ENCODE measurements around the gene EPB41L1.

EPB41L1 gene

GRCh38 chr20:36240076-36240475 is 85.5 kb downstream of the EPB41L1 start:
- no peak overlapping the region for H3K27ac ChIP-seq
- TF ChIP-seq ZFX (IDR thresholded peaks at IDR 0.05) (no peak), CTCF (conservative IDR thresholded peaks at IDR 0.05) (no peak)

- H3K27ac ChIP-seq = no peak overlapping the region
- TF ChIP-seq ZFX (IDR thresholded peaks at IDR 0.05) = no peak
- no peak for TF ChIP-seq CTCF (conservative IDR thresholded peaks at IDR 0.05)
Observed at GRCh38 chr20:36241678-36242077, 87.1 kb downstream of the EPB41L1 start.

GRCh38 chr20:36243726-36244125 is 89.2 kb downstream of the EPB41L1 start:
- TF ChIP-seq CTCF (conservative IDR thresholded peaks at IDR 0.05) (no peak), ZFX (IDR thresholded peaks at IDR 0.05) (no peak)
- no peak overlapping the region for H3K27ac ChIP-seq

- TF ChIP-seq CTCF (conservative IDR thresholded peaks at IDR 0.05) (no peak), ZFX (IDR thresholded peaks at IDR 0.05) (no peak)
- no peak overlapping the region for H3K27ac ChIP-seq
Observed at GRCh38 chr20:36246401-36246800, 91.9 kb downstream of the EPB41L1 start.

GRCh38 chr20:36248836-36249235 is 94.3 kb downstream of the EPB41L1 start:
- TF ChIP-seq CTCF (conservative IDR thresholded peaks at IDR 0.05) (no peak), ZFX (IDR thresholded peaks at IDR 0.05) (no peak)
- no peak overlapping the region for H3K27ac ChIP-seq

GRCh38 chr20:36249450-36249849 is 94.9 kb downstream of the EPB41L1 start:
- H3K27ac ChIP-seq = no peak overlapping the region
- TF ChIP-seq ZFX (IDR thresholded peaks at IDR 0.05) (no peak), CTCF (conservative IDR thresholded peaks at IDR 0.05) (no peak)

- TF ChIP-seq CTCF (conservative IDR thresholded peaks at IDR 0.05) (no peak), ZFX (IDR thresholded peaks at IDR 0.05) (no peak)
- H3K27ac ChIP-seq = no peak overlapping the region
Observed at GRCh38 chr20:36251426-36251825, 96.9 kb downstream of the EPB41L1 start.
